Activated CD8-positive, alpha-beta memory T cell treated with anti-CD3 and anti-CD28 coated beads for 1 hour (primary cell): Measurements from ENCODE around the gene DUOXA1.

Experiments used
- DNase-seq, 2 donors: peaks; one replicate each; pipeline ENCODE4 v3.0.0-alpha.2; 2020; ENCODE audit warnings: low read depth in 1 of 2; ENCODE audit errors: extremely low read depth in 1 of 2

Gene DUOXA1, protein sequence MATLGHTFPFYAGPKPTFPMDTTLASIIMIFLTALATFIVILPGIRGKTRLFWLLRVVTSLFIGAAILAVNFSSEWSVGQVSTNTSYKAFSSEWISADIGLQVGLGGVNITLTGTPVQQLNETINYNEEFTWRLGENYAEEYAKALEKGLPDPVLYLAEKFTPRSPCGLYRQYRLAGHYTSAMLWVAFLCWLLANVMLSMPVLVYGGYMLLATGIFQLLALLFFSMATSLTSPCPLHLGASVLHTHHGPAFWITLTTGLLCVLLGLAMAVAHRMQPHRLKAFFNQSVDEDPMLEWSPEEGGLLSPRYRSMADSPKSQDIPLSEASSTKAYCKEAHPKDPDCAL

DNA sequence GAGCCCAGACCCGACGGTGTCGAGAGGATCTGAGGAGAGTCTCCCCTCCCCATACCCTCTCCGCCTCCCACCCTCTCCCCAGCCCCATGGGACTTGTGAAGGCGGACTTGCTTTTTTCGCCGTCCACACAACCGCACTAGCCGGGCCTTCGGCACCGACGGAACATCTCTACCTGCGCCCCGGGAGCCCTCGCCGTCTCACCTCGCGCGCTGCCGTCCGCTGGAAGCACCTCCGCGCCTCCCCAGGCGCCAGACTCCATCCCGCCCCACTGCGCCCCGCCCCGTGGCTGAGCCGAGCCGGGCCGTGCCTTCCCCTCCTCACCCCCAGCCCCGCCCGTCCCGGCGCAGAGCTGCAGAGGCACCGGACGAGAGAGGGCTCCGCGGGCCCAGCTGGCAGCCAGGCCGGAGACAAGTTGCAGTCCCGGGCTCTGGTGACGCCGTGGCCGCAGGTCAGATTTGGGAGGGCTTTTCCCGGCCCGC is at the start of gene DUOXA1, which contains the start of gene DUOX1:
Gene DUOXA1, minus strand, starts transcription at position 229 of the 479 bp plus-strand sequence. CDS start 6,865 bp downstream, outside the sequence.
Gene DUOX1, plus strand, starts transcription at position 344 of the 479 bp plus-strand sequence. CDS start 1,973 bp downstream, outside the sequence.
- no peak for DNase-seq

DNA sequence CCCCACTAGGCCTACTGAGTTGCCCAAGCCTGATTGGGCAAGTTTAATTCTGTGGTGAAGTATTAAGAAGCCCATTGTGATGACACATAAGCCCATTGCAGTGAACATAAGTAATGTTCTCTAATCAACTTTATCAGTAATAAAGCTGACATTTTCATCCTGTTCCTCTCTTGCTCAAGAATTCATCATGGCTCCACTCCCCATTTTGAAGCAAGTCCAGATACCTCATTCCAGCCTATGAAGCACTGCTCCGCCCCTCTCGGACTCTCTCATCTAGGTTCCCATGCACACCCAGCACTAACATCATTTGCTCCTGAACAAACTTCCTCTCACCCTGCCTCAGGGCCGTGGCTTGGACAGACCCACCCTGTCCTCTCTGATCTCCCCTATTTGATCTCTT is 47.6 kb upstream of the DUOXA1 start:
- DNase-seq, result no peak

DNA sequence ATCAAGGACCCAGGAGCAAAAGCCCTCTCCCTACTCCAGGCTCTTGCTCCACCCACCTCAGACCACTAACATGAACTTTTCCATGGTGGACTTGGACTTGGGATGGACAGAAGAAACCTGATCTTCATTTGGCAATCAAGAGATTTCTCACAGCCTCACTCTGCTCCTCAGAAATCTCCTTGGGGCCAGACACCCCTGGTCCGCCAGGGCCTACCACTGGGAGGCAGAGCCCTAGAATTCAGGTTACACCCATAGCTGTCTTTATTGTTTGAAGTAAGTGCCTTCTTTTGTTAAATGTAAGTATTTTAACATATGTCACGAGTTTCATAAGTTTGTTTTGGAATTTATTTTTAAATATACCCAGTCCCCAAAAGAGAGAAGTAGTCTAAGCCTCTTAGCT is 44.9 kb upstream of the DUOXA1 start:
- no peak for DNase-seq

DNA sequence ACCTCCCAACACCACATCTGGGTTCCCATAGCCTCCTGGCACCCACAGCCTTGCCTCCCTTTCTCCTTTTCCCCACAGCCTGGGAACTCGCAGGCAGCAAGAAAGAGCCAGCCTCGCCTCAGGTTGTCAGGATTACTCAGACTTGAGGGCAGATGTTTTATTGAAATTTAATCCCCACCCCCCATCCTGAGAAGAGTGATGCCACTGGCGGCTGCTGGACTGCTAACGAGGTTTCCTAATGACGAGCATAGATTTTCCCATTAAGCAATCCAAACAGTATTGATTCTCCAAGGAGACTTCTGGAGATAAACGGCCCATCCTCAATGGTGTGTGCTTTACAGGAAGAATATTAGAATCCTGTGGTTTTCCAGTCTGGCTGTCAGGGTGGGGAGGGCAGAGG is 44.4 kb upstream of the DUOXA1 start:
- DNase-seq, result no peak

DNA sequence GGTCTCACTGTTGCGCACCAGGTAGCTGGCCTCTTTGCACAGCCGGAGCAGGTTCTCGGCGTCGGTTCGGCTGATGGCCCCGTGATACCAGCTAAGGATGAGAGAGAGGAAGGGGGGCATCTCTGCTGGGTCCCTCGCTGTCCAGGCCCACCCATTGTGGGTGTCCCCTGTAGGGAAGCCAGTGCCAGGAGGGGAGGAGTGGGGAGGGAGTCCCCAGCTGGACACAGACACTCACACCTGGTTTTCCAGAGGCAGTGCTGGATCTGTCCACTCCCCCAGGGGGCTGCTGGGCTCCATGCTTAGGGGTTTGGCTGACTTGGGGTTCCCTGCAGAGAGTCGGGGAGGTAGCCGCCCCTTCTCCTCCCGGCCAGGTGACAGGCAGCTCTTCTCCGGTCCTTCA is 42.2 kb upstream of the DUOXA1 start:
- DNase-seq, result no peak

DNA sequence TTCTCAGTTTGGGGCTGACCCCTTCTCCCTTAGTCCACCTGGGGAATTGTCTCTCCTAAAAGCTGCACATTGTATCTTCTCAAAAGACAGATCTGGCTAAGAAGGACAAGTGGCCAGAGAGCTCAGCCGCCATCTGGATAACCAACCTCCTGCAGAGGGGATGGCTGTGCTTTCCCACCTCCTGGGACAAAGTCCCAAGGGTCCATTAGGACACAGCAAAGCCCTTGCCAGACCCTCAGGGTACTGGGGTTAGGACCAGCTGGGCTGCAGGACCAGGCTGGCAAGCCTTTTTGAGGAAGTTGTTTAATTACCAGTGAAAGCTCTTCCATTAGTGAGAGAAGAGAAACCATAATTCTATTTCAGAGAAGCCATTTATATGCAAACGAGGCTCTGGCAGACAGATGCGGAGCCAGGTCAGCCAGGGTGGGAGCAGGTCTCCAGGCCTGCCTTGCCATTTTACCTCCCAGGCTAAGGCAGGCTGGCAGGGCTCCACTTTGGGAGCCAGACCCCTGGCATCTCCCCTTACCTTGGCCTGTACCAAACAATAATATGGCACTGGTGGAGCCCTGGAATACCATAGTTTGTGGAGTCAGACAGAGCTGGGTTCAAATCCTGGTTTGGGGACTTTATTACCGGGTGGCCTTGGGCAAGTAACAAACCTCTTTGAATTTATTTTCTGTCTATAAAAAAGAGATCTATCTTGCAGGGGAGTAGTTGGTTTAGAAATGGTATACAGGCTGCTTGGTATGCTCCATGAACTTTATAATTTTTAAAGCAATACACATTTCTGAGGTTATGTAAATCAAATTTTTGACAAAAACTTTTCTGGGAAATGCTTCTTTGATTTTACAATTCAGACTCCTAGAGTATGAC is 40.2 kb upstream of the DUOXA1 start:
- no peak for DNase-seq

DNA sequence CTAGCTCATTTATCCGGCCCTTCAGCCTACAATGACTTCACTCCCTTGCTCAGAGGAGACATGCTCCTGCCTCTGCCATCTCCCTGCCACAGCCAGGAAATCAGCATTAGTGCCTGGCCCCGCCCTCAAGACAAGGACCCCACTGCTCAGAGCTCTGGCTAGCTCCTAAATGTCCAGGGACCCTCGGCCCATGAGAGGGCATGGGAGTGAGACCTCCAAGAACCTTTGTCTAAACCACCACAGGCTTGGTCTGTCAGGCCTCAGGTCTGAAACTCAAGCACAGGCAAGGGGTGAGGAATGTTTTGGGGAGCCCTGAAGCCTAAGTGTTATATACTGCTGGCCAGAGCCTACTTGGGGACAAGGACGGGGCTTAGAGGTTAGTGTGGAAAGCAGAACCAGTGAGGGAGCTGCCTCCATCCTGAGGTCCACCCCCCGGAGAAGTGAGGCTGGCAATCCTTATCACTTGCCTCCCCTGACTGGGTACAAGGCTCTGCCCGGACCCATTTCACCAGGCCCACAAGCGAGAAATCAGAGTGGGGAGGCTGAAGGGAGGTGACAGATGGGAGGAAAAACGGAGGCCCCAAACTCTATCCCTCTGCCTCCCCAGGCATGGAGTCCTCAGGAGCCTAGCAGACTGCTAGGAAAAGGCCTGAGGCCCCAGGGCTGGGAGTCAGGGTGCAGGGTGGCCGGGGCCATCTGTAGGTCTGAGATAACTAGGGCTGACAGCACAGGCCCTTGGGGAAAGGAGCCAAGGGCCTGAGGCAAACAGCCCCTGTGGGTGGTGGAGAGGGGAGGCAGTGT is 39.3 kb upstream of the DUOXA1 start:
- no peak for DNase-seq

DNA sequence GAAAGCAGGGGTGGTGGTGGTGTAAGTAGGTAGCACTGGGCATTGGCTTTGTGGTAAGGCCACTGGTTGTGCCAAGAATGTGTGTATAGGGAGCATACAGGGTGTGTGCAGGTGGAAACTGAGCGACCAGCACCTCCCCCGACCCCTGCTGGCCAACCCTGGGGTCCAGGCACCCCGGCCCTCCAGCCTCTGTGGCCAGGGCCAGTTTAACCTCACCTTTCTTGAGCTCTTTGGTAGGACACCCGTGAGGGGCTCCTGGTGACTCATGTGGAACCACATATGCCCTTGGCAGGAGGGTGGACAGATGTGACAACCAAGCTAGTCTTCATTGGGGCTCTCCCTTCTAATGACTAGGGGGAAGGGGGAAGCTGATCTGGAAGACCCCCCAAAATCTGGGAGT is 38.6 kb upstream of the DUOXA1 start:
- no peak for DNase-seq

DNA sequence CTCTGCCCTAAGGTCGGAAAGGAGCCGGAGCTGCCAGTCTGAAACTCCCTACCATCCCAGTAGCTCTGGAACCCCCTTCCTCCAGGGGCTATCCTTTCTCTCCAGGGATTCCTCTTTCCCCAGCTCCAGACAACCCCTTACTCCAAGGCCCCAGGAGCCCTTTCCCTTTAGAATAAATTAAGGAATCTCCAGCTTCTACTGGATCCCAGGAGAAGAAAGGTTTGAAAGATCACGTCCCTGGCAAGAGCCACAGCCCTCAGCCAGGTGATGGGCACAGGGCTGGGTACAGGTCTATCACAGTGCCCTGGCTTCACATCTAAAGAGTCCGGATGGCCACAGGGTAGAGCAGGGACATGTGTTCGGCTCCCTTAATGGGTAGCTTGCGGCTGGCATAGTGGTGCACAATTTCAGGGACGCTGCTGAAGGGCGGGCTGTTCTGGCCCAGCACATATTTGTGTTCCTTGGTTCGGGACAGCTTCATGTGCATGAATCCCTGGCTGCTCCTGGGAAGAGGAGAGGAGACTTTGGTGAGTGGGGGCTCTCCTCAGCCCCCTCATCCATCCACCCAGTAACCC is 38.0 kb upstream of the DUOXA1 start:
- DNase-seq, result no peak

DNA sequence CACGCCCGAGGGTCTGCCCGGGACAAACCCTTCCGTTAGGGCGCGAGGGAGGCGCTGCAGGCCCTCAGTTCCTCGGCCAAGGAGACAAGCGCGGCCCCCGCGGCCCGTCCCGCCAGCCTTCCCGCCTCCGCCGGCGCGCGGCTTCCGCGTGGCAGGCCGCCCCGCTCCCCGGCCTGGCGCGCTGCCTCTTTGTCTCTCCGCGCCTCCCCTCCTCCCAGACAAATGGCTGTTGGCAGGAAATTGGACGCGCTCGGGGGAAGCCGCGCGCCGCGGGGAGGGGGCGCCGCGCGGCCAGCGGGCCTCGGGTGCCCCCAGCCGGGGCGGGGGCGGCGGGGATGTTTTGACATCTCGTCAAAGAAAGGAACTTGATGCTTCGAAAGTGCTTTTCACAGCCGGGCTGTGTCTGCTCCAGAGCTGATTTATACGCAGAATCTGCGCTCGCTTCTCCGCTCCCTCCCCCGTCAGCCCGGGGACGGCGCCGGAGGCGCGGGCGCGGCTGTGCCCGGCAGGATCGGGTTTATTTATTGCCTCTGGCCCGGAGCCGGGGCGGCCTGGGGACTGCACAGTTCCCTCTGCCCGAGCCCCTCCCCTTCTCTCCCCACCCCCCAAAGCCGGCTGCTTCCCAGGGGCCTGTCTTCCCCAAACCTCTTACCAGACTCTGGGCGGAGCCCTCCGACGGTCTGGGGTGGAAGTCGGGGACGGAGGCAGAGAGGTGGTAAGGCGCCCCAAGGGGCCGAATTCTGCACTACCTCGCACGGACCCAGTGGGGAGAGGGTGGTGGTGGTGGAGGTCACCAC is 37.4 kb upstream of the DUOXA1 start:
- peak; percentile 58 to 67 for DNase-seq

DNA sequence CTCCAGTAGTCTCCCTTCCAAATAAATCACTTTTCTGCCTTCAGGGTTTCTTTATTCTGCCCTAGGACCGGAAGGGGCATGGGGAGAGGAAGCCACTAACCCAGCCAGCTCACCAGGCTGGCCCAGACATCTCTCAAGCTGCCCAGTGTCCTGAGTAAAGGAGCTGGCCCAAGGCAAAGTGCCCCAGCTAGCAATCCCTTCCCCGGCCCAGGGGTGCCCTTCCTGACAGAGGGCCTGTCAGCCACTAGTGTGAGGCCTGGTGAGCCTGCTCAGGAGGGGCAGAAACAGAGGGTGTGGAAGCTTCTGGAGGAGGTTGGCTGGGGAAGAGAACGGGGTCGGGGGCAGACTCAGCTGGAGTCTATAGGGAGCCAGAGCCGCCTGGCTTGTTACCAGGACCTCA is 35.9 kb upstream of the DUOXA1 start:
- no peak for DNase-seq

DNA sequence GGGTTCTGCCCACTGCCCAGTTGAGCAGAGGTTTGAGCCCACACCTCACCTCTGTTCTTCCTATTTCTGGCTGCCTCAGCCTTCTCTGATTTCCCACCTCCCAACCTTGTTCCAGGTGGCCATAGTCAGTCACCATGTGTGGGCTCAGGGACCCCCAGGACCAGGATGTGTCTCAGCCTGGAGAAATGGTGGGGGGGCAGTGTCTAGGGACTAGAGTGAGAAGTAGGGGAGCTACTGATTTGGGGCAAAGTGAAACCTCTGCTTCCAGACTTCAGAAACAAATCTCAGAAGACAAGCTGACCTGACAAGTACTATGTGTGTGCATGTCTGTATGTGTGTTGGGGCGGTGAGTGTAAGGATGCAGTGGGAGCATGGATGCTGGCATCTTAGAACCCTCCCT is 35.2 kb upstream of the DUOXA1 start:
- no peak for DNase-seq

DNA sequence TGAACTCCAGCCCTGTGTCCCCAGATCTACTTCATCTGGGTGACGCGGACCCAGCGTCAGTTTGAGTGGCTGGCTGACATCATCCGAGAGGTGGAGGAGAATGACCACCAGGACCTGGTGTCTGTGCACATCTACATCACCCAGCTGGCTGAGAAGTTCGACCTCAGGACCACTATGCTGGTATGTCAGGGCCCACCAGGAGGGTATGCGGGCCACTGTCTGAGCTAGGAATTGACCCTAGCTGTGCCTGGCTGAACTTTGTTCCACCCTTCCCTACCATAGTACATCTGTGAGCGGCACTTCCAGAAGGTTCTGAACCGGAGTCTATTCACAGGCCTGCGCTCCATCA is 33.8 kb upstream of the DUOXA1 start:
- DNase-seq, result no peak

DNA sequence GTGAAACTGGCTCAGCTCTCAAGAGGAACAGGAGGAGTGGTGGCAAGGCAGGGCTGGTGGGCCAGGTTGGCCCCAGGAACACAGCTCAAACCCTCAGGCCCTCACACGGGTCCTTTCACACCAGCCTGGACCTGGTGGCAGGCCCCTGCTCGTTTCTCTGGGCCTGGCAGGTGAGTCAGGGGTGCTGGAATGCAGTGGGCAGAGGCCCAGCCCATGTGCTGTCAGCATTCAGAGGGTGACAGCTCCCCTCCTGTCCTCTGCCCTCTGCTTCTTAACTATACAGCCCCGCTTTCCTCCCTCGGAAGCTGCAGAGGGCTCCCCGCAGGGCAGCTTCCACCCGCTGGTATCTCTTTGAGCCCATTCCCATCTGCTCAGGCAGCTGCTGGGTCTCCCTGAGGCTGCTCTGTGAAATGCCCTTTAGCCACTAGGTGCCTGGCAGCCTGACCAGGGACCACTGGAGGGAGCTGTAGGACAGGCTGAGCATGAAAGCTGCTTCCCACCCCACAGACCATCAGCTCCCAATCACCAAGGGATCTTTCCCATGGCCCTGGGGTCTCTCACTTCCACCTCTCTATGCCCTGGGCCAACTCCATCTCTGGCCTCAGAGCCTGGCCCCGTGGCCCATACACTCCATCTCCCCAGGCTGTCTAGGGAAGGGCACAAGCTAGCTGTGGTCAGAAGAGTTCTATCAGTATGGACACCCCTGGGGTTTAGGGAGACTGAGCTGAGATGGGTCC is 33.3 kb upstream of the DUOXA1 start:
- DNase-seq, result peak; percentile 31 to 51

DNA sequence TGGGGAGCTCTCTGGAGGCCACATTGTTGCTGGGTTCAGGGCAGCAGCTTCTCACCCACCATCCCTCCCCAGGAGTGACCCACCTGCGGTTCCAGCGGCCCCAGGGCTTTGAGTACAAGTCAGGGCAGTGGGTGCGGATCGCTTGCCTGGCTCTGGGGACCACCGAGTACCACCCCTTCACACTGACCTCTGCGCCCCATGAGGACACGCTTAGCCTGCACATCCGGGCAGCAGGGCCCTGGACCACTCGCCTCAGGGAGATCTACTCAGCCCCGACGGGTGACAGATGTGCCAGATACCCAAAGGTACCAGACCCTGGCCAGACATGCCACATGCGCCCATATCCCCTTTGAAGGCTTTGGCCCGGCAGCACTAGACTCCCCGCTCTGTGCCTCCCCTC is 32.0 kb upstream of the DUOXA1 start:
- no peak for DNase-seq

DNA sequence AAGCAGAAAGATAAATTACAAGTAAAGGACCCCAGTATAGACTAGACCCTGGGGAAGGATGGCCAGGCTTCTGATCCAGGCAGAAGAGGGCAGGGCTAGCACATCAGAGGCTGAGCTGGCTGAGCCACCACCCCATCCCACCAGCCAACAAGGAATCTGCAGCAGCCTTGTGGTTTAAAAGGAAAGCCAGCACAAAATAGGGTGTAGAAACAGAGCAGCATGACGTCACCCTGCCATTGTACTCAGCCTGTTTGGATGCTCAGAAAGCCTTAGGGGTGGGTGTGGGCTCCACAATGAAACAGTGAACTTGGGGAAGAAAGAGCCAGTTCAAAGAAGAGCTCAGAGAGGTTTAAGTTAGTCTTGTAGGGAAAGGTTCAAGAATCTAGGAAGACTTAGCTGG is 28.3 kb upstream of the DUOXA1 start:
- no peak for DNase-seq

DNA sequence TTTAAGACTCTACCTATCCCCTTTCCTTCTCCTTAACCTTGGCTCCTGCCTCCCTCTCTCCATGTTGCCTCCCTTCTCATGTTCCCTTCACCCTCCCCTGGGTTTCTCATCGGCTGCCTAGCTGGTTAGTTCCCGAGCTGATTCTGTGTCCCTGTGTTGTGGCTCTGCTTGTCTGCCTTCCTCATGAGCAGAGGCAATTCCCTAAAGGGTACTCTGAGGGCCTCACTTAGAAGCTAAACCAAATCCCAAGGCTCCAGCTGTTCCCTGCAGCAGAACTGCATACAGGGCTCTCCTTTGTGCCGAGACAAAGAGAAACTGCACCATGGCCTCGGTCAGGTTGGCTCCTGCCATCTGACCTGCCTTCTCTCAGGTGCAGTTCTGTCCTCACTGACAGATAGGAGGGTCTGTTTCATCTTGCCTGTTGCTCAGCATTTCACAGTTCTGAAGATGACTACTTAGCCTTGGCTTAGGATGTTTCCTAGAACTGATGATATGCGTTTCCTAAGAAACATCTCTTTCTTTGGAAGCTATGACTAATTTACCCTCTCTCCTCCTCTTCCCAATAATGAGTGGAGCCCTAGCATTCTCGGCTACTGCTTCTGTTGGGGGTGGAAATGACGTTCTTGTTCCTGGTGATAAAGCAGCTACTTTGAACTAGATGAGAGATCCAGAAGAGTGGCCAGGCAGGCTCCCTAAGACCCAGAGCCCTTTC is 27.2 kb upstream of the DUOXA1 start:
- no peak for DNase-seq

DNA sequence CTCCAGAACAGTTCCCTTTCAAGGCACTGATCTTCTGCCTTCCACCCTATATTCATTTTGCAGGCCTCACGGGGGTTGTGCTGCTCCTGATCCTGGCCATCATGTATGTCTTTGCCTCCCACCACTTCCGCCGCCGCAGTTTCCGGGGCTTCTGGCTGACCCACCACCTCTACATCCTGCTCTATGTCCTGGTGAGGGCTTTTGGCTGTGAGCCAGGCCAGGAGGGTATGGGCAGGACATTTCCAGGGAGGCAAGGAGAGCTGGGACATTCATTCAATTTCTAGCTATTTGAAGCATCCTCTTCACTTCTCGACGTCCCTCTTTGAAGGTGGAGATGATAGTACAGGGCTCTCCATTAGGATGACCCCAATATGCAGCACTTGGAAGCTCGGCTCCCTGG is 26.1 kb upstream of the DUOXA1 start:
- no peak for DNase-seq
